ENCODE results near the gene WTAP. TPM values are rescaled to one million over a fixed set of nuclear protein-coding genes. Genes with fewer than 3 reads are reported as not detected.
A peak's percentile ranks its signal among the peaks of the same experiment; 100 is the strongest.
"Not testable (repeated sequence)": the region's sequence is repeated elsewhere in the genome, so short reads cannot be mapped to it uniquely, and the experiment has no call there.

Gene WTAP
- polyA plus RNA-seq, 3 donors: 118 to 128 (median 121) TPM

DNA sequence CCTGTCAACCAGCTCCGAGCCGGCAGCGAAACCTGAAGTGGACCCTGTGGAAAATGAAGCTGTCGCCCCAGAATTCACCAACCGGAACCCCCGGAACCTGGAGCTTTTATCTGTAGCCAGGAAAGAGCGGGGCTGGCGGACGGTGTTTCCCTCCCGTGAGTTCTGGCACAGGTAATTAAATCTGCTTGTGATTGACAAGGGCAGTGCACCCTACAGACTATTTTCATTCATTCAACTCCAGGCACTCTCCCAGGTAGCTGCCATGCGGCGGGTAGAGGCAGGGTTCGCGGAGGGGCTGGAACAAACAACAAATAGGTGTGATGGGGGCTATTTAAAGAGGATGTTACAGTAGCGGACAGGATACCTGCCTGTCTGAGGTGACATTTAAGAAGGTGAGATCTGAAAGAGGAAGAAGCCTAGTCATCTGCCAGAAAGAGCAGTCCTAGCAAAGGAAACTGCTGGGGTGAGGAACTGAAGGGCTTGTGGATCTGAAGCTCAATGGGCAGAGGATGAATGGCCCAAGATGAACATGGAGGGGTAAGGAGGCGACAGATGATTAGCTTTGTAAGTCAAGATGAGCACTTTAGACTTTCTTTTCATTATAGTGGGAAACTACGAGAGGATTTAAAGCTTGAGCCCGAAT is 63.8 kb downstream of the WTAP start:
- peak; percentile 7 for DNase-seq

DNA sequence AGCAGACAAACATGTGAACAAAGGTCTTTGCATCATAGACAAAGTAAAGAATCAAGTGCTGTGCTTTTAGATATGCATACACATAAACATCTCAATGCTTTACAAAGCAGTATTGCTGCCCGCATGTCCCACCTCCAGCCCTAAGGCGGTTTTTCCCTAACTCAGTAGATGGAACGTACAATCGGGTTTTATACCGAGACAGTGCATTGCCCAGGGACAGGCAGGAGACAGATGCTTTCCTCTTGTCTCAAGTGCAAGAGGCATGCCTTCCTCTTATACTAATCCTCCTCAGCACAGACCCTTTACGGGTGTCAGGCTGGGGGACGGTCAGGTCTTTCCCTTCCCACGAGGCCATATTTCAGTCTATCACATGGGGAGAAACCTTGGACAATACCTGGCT is 67.7 kb downstream of the WTAP start:
- DNase-seq: not testable (repeated sequence)

DNA sequence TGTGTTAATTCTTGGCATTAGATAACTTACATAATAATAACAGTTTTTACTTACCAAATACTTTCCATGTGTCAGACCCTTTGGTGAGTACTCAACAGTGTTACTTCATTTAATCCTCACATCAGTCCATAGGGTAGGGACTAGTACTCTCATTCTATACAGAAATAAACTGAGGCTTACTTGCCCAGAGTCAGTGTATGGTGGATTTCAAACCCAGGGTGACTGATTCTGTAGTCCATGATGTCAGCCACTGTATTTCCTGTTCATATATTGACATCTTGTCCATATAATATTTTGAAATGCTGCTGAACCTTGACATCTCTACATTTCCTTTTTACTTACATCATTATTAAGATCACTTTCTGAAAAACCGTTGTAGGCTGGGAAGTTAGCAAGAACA is 70.2 kb downstream of the WTAP start:
- DNase-seq: no peak

DNA sequence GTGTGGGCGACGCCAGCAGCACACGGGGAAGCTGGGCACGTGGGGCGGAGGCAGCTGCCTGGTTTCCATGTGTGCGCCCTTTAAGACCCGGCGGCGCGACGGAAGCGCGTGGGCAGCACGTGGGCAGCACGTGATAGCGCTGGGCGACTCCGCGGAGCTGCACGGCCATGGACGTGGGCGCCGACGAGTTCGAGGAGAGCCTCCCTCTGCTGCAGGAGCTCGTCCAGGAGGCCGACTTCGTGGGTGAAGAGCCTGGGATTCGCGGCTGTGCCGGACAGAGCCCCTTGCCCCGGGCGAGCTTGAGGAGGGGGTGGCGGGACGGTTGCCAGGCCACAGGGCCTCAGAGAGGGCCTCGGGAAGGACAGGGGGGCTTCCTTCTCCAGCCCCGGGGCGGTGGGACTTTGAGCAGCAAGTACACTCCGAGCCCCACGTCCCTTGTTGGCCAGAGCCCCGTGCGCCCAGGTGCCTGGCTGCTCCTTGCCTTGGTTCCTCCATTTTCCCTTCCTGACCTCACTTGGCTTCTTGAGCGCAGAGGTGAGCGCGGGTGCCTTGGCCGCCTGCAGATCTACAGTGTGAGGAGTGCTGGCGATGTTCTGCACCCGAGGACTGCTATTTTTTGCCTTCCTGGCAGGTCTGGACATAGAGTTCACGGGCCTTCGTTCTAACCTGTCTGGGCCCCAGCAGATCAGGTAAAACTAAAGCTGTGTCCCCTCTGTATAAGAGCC is 73.0 kb downstream of the WTAP start, which contains the start of gene PNLDC1:
PNLDC1 (plus strand) TSS at position 136 of the 725 bp plus-strand sequence; CDS start at position 168, 32 bp downstream.
- no peak for DNase-seq

DNA sequence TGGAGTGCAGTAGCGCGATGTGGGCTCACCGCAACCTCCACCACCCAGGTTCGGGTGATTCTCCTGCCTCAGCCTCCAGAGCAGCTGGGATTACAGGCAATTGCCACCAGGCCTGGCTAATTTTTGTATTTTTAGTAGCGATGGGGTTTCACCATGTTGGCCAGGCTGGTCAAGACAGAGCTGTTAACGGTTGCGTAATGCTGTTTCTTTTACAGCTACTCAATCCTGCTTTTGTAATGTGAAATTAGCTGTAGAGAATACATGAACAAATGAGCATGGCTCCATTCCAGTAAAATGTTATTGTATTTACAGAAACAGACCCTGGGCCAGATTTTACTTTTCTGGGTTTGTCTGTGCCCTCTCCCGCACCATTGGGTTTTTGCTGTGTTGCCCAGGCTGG is 74.6 kb downstream of the WTAP start:
- no peak for DNase-seq

DNA sequence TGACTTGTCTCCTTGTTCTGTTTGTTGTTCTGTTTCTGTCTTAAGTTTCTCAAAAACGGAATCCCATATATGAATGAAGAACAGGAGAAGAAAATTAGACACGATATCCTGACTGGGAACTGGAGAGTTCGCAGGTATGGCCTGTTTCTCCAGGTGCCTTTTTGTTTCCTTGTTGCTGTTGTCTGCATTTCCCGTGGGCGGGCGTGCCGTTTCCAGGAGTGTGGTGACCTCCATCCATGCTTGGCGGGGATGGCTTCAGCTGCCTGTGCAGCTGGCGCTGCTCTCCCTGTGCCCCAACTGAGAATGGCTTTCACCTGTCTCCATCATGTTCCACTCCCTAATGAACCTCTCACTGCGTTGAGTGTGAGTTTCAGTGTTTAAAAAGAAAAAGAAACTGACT is 77.2 kb downstream of the WTAP start:
- DNase-seq: no peak

DNA sequence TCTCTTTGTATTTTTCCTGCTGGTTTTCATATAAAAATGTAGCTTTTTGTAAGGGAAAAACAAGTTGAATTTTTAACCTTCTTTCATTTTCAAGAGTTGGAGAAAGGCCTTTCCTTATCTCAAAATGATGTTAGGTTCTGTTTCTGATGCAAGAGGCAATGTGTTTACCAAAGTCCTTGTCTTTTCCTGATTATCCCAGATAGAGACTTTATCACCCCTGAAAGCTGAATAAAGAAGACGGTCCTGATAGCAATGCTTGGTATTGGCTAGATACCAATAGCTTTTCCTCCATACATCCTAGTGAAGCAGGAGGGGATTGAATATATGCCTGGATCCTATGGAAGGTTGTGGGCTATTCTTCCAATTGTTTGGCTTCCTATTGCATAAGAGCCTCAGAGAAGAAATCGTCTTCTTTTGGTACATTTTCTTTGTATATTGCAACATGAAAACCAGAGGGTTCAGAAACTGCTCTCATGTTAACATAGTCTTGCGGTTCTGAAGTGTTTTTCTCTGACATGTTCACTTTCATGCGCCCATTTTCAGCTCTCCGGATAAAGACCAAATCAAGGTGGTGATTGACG is 78.2 kb downstream of the WTAP start:
- no peak for DNase-seq

Other genes starting within 250 kb of the WTAP start
- gene SOD2, start 34.3 kb upstream of the WTAP start, polyA plus RNA-seq (ENCODE audit: insufficient read length in 3 of 3): 100 to 1,000 TPM; 100 to 131 (median 122) TPM
- 10 to 100 TPM; 53.1 to 55.7 (median 54.9) TPM for gene ACAT2, start 34.5 kb downstream of the WTAP start, polyA plus RNA-seq (ENCODE audit: insufficient read length in 3 of 3)
- gene TCP1, start 62.1 kb downstream of the WTAP start, polyA plus RNA-seq (ENCODE audit: insufficient read length in 3 of 3): 100 to 1,000 TPM; 254 to 266 (median 258) TPM
- 10 to 100 TPM; 59.9 to 71.8 (median 68.4) TPM for gene MRPL18, start 63.0 kb downstream of the WTAP start, polyA plus RNA-seq (ENCODE audit: insufficient read length in 3 of 3)
- gene PNLDC1, start 72.8 kb downstream of the WTAP start, polyA plus RNA-seq (ENCODE audit: insufficient read length in 3 of 3): under 1 TPM; 0.13 to 0.19 (median 0.18) TPM
- gene MAS1, start 163.5 kb downstream of the WTAP start, polyA plus RNA-seq (ENCODE audit: insufficient read length in 3 of 3): under 1 TPM; 0.01 to 0.04 (median 0.03) TPM
- 10 to 100 TPM; 56.4 to 71.1 (median 69.5) TPM for gene IGF2R, start 241.6 kb downstream of the WTAP start, polyA plus RNA-seq (ENCODE audit: insufficient read length in 3 of 3)

Data from renal pelvis (tissue), 4 donors.